ENCODE data around the gene TMEM100. TPM values are rescaled to one million over a fixed set of nuclear protein-coding genes. Genes with fewer than 3 reads are reported as not detected.
A peak's percentile ranks its signal among the peaks of the same experiment; 100 is the strongest.
"Not testable (repeated sequence)": the region's sequence is repeated elsewhere in the genome, so short reads cannot be mapped to it uniquely, and the experiment has no call there.

The TMEM100 gene
- total and polyA plus RNA-seq, 5 donors = 13.2 to 37.2 (median 27.6) TPM

DNA sequence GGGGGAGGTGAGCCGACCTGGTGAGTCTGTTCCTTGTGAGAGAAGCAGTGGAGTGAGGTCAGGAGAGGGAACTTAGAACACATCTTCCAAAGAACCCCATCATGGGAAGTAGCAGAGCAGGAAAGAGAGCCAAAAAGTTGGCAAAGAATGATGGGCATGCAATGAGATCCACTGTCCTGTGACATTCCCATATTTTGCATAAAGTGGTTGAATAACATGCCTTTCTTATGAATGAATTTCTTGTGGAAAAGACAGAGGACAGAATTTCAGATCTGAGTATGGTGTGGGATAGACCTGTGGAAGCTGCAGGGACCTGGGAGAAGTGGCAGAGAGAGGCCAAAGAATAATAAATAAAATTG, 41.3 kb downstream of the TMEM100 start:
- Histone ChIP-seq H3K9me3 (ENCODE audit: control insufficient read depth, low read length) (no peaks in the 10 kb centered on the region), H3K4me1 (ENCODE audit: control insufficient read depth, insufficient read depth, low read length) (no peaks in the 10 kb centered on the region), H3K4me3 (ENCODE audit: low read length) (no peak overlapping the region), H3K27me3 (ENCODE audit: control insufficient read depth, insufficient read depth) (no peaks in the 10 kb centered on the region), H3K27ac (ENCODE audit: low read length) (no peak overlapping the region)
- 85% methylated on average over 1 of the region's 1 CpG for WGBS
- no peak for DNase-seq
- ATAC-seq = no peak
- intact Hi-C loops (cut with DNase I) = no loop called here

DNA sequence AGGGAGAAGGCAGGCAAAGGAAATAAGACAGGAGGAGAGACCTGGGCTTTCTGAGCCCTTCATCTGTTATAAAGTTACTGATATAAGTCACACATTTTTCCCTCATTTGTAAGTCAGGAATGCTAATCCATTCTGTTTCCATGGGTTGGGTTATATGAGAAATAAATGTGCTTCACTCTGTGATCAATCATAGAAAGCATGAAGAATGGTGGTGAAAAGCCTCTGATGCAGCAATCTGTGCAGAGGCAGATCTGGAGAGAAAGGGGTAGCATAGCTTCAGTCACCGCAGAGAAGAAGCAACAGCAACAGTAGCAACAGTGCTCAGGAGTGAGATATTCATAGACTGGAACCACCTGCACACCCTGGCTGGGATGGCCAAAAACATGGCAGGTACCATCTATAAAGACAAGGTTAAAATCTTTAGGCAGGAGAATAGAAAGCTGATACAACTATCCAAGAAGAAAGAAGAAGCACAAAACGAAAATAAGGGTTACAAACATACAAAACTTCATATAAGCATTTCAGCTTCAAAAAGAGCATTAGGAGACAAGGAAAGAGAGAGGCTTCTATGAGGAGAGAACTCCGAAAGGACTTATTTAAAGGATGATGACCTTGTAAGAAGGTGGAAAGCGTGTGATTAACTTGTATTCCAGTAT, 41.9 kb downstream of the TMEM100 start:
- no peak for ATAC-seq
- no peak for DNase-seq
- H3K9me3 ChIP-seq (ENCODE audit: control insufficient read depth, low read length) = no peaks in the 10 kb centered on the region
- no peaks in the 10 kb centered on the region for H3K4me1 ChIP-seq (ENCODE audit: control insufficient read depth, insufficient read depth, low read length)
- intact Hi-C loops (cut with DNase I) = no loop called here
- no peaks in the 10 kb centered on the region for H3K27me3 ChIP-seq (ENCODE audit: control insufficient read depth, insufficient read depth)
- H3K27ac ChIP-seq (ENCODE audit: low read length) = no peak overlapping the region
- no peak overlapping the region for H3K4me3 ChIP-seq (ENCODE audit: low read length)
- WGBS = 81% methylated on average over 4 of the region's 4 CpGs

DNA sequence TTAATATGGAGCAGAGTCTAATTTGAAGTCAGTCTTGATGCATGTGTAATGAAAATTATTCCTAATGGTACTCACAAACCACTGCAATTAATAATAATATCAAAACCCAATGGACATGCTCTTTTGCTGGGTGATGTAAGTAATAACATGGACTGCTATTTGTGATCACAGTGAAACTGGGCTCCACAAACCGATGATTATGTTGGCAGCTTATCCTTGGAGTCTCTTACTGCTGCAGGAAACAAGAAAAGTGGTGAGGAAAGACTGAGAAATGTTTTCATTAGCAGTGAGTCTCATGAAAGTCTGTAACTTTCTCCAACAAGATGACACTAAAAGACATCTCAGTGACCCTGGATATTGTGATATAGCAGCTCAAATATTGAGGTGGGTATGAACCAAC, 45.2 kb downstream of the TMEM100 start:
- Histone ChIP-seq H3K27me3 (ENCODE audit: control insufficient read depth, insufficient read depth) (no peaks in the 10 kb centered on the region), H3K27ac (ENCODE audit: low read length) (no peak overlapping the region), H3K4me3 (ENCODE audit: low read length) (no peak overlapping the region), H3K4me1 (ENCODE audit: control insufficient read depth, insufficient read depth, low read length) (no peaks in the 10 kb centered on the region), H3K9me3 (ENCODE audit: control insufficient read depth, low read length) (no peaks in the 10 kb centered on the region)
- DNase-seq (no peak), ATAC-seq (peak in 1 of 2 donors; percentile 36)
- WGBS = 30% methylated on average over 1 of the region's 1 CpG
- intact Hi-C loops (cut with DNase I) = no loop called here

DNA sequence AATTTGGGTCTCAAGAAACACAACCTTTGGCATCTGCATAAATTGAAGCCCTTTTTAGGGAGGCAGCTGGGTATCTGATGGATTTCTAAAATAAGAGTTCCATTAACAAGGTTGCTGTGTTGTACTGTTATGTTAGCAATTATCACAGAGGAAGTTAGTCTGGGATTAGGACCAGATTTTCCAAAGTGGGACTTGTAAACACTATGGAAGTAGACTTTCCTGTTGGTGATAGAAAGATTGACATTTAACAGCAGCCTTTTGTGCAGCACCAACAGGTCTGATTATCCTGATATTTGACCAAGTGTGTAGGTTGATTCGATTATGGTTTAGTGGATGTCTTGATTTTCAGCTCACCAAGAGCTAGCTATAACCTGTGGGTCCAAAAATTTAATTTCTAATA, 46.4 kb downstream of the TMEM100 start:
- ATAC-seq (peak in 1 of 2 donors; percentile 84), DNase-seq (no peak)
- no peaks in the 10 kb centered on the region for H3K27me3 ChIP-seq (ENCODE audit: control insufficient read depth, insufficient read depth)
- intact Hi-C loops (cut with DNase I) = no loop called here
- no peak overlapping the region for H3K27ac ChIP-seq (ENCODE audit: low read length)
- no peaks in the 10 kb centered on the region for H3K4me1 ChIP-seq (ENCODE audit: control insufficient read depth, insufficient read depth, low read length)
- no peak overlapping the region for H3K4me3 ChIP-seq (ENCODE audit: low read length)
- H3K9me3 ChIP-seq (ENCODE audit: control insufficient read depth, low read length) = no peaks in the 10 kb centered on the region
- WGBS = 68% methylated on average over 1 of the region's 1 CpG

DNA sequence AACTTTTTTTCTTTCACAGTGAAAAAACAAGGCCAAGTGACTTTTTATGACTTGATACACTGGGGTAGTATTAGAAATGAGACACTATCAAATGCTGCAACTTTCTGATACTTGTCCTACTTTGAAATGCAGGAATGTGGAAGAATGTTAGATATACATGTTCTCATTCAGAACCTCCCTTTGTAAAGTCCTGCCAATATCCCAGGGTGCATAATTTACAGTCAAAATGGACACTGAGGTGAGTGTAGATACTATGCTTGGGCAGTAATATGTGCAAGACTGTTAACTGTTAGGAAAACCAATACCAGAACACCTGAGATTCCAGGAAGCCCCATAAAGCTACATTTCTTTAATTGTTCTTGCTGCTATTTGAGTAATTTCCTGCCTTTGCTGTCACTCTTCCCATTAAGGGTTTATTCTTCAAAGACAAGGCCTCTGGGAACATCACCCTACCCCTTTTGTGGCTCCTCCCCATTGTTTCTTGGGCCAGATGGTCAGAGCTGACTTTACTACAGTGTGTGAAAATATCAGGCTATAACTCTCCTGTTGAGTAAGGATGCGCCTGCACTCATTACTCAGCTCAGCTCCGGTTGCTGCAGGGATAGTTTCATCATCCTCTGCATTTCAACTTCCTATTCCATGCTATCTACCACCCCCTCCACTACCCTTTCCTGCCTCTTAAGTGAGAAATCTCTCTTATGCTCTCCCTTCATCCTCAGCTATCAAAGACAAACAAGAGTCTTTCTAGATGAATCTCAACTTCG, 48.7 kb downstream of the TMEM100 start:
- ATAC-seq (peak in 1 of 2 donors; percentile 50), DNase-seq (no peak)
- intact Hi-C loops (cut with DNase I) = no loop called here
- Histone ChIP-seq H3K27ac (ENCODE audit: low read length) (no peak overlapping the region), H3K27me3 (ENCODE audit: control insufficient read depth, insufficient read depth) (no peaks in the 10 kb centered on the region), H3K4me1 (ENCODE audit: control insufficient read depth, insufficient read depth, low read length) (no peaks in the 10 kb centered on the region), H3K4me3 (ENCODE audit: low read length) (no peak overlapping the region), H3K9me3 (ENCODE audit: control insufficient read depth, low read length) (no peaks in the 10 kb centered on the region)
- WGBS = 51% methylated on average over 3 of the region's 3 CpGs

DNA sequence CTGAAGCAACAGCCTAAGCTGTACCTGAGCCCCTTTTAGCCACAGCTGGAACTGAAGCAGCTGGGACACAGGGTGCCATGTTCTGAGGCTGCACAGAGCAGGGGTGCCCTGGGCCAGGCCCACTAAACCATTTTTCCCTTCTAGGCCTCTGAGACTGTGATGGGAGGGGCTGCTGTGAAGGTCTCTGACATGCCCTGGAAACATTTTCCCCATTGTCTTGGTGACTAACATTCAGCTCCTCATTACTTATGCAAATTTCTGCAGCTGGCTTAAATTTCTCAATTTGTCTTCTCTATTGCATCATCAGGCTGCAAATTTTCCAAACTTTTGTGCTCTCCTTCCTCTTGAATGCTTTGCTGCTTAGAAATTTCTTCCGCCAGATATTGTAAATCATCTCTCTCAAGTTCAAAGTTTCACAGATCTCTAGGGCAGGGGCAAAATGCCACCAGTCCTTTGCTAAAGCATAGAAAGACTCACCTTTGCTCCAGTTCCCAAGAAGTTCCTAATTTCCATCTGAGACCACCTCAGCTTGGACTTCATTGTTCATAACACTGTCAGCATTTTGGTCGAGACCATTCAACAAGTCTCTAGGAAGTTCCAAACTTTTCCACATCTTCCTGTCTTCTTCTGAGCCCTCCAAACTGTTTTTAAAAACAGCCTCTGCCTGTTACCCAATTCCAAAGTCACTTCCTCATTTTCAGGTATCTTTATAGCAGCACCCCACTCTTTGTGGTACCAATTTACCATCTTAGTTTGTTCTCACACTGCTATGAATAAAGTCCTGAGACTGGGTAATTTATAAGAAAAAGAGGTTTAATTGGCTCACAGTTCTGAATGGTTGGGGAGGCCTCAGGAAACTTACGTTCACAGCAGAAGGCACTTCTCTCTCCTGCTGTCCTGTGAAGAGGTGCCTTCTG, 49.8 kb downstream of the TMEM100 start:
- WGBS = 80% methylated on average over 3 of the region's 3 CpGs
- no peaks in the 10 kb centered on the region for H3K27me3 ChIP-seq (ENCODE audit: control insufficient read depth, insufficient read depth)
- no peak overlapping the region for H3K4me3 ChIP-seq (ENCODE audit: low read length)
- intact Hi-C loops (cut with DNase I) = no loop called here
- H3K27ac ChIP-seq (ENCODE audit: low read length) = no peak overlapping the region
- ATAC-seq (peak in 1 of 2 donors; percentile 53), DNase-seq (no peak)
- H3K4me1 ChIP-seq (ENCODE audit: control insufficient read depth, insufficient read depth, low read length) = peaks cover 3% of the 10 kb centered on the region
- H3K9me3 ChIP-seq (ENCODE audit: control insufficient read depth, low read length) = no peaks in the 10 kb centered on the region

DNA sequence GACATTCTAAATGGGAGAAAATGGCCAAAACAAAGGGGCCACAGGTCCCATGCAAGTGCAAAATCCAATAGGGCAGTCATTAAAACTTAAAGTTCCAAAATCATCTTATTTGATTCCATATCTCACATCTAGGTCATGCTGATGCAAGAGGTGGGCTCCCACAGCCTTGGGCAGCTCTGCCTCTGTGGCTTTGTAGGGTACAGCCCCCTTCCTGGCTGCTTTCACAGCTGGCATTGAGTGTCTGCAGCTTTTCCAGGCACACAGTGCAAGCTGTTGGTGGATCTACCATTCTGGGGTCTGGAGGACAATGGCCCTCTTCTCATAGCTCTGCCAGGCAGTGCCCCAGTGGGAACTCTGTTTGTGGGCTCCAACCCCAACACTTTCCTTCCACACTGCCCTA, 50.7 kb downstream of the TMEM100 start:
- DNase-seq; H3K4me3 ChIP-seq (ENCODE audit: low read length); H3K27ac ChIP-seq (ENCODE audit: low read length); H3K27me3 ChIP-seq (ENCODE audit: control insufficient read depth, insufficient read depth); H3K9me3 ChIP-seq (ENCODE audit: control insufficient read depth, low read length); H3K4me1 ChIP-seq (ENCODE audit: control insufficient read depth, insufficient read depth, low read length); intact Hi-C loops (cut with DNase I); ATAC-seq: not testable (repeated sequence)

Other genes starting within 250 kb of the TMEM100 start
- not detected for gene SMIM36, start 211.4 kb downstream of the TMEM100 start, total RNA-seq
- gene SMIM36, start 211.4 kb downstream of the TMEM100 start, polyA plus RNA-seq = not detected
- 10 to 100 TPM; 11.9 to 17.6 (median 15.9) TPM for gene PCTP, start 28.2 kb upstream of the TMEM100 start, total RNA-seq
- gene PCTP, start 28.2 kb upstream of the TMEM100 start, polyA plus RNA-seq = 15.0 TPM